ENCODE measurements around the gene MIPEP.

MIPEP gene

GRCh38 chr13:23683084-23683483, 206.1 kb downstream of the MIPEP start:
- no peak for DNase-seq (ENCODE audit: low read depth, low spot score)

GRCh38 chr13:23680845-23681669, 208.1 kb downstream of the MIPEP start:
- no peak for DNase-seq (ENCODE audit: low read depth, low spot score)

All from ELF-1 (cell line).